Measurements from ENCODE around the gene MX2. TPM values are rescaled to one million over a fixed set of nuclear protein-coding genes. Genes with fewer than 3 reads are reported as not detected.

Gene MX2
- total and polyA plus RNA-seq, 2 donors (not counting 1 experiment from before 2014, with no cell fraction given) = 2.0 to 3.6 TPM

DNA sequence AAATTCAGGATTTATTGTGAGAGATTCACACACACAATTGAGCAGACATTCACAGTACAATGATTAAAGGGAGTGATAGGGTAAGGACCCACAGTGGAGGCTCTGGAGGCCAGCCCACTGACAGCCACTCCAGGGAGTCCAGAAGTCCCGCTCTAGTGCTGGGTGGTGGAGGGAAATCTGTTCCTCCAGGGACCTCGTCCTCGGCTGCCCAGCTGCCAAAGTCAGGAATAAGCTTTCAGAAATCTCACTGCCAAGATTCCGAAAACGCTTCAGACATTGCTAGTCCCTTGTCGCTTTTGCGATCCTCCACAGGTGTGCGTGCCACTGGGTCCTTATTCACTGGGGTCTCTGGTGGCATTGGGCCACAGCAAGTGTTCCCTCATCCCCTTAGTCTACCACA is 66.5 kb downstream of the MX2 start:
- H3K36me3 ChIP-seq (ENCODE audit: control insufficient read depth, insufficient read depth, low read length) = no peaks in the 10 kb centered on the region
- no peaks in the 10 kb centered on the region for H3K27me3 ChIP-seq (ENCODE audit: control insufficient read depth, insufficient read depth, low read length)
- H4K20me1 ChIP-seq (ENCODE audit: control insufficient read depth, extremely low read depth, insufficient read depth, low read length) = no peaks in the 10 kb centered on the region
- H3K4me1 ChIP-seq (ENCODE audit: control insufficient read depth, extremely low read depth, insufficient read depth, low read length) = no peaks in the 10 kb centered on the region
- no peak overlapping the region for H2AFZ ChIP-seq (ENCODE audit: low read length)
- no peak overlapping the region for H3K27ac ChIP-seq (ENCODE audit: insufficient read depth, low read length)
- no peak overlapping the region for H3K4me2 ChIP-seq (ENCODE audit: extremely low read depth, insufficient read depth, low read length)
- TF ChIP-seq EZH2 (IDR thresholded peaks at IDR 0.05; ENCODE audit: low read length, missing control alignments) = no peak
- TF ChIP-seq CTCF (conservative IDR thresholded peaks at IDR 0.05 in 1 of 2, IDR thresholded peaks at IDR 0.05 in 1 of 2; ENCODE audit: low read depth in 1 of 2, low read length in 2 of 2) = no peak
- no peak overlapping the region for H3K9ac ChIP-seq (ENCODE audit: insufficient read depth, low read length)
- no peaks in the 10 kb centered on the region for H3K9me3 ChIP-seq (ENCODE audit: control insufficient read depth, insufficient read depth, low read depth, low read length)
- no peaks in the 10 kb centered on the region for H3K79me2 ChIP-seq (ENCODE audit: control insufficient read depth, insufficient read depth, low read length)
- DNase-seq (ENCODE audit: low read depth in 2 of 2) = no peak
- no peak overlapping the region for H3K4me3 ChIP-seq (replicated peaks in 1 of 4; ENCODE audit: control extremely low read depth in 1 of 4, insufficient read depth in 1 of 4, low read depth in 3 of 4, low read length in 4 of 4)

GRCh38 chr21:41428847-41429246 is 67.0 kb downstream of the MX2 start:
- H3K27ac ChIP-seq (ENCODE audit: insufficient read depth, low read length) = no peak overlapping the region
- no peak overlapping the region for H3K4me3 ChIP-seq (replicated peaks in 1 of 4; ENCODE audit: control extremely low read depth in 1 of 4, insufficient read depth in 1 of 4, low read depth in 3 of 4, low read length in 4 of 4)
- H3K4me2 ChIP-seq (ENCODE audit: extremely low read depth, insufficient read depth, low read length) = no peak overlapping the region
- H3K36me3 ChIP-seq (ENCODE audit: control insufficient read depth, insufficient read depth, low read length) = no peaks in the 10 kb centered on the region
- no peak for TF ChIP-seq CTCF (conservative IDR thresholded peaks at IDR 0.05 in 1 of 2, IDR thresholded peaks at IDR 0.05 in 1 of 2; ENCODE audit: low read depth in 1 of 2, low read length in 2 of 2)
- TF ChIP-seq EZH2 (IDR thresholded peaks at IDR 0.05; ENCODE audit: low read length, missing control alignments) = no peak
- H3K9ac ChIP-seq (ENCODE audit: insufficient read depth, low read length) = no peak overlapping the region
- no peak for DNase-seq (ENCODE audit: low read depth in 2 of 2)
- no peaks in the 10 kb centered on the region for H3K27me3 ChIP-seq (ENCODE audit: control insufficient read depth, insufficient read depth, low read length)
- no peaks in the 10 kb centered on the region for H4K20me1 ChIP-seq (ENCODE audit: control insufficient read depth, extremely low read depth, insufficient read depth, low read length)
- H3K79me2 ChIP-seq (ENCODE audit: control insufficient read depth, insufficient read depth, low read length) = no peaks in the 10 kb centered on the region
- no peaks in the 10 kb centered on the region for H3K9me3 ChIP-seq (ENCODE audit: control insufficient read depth, insufficient read depth, low read depth, low read length)
- no peak overlapping the region for H2AFZ ChIP-seq (ENCODE audit: low read length)
- no peaks in the 10 kb centered on the region for H3K4me1 ChIP-seq (ENCODE audit: control insufficient read depth, extremely low read depth, insufficient read depth, low read length)

GRCh38 chr21:41429305-41429704 is 67.5 kb downstream of the MX2 start:
- no peak overlapping the region for H2AFZ ChIP-seq (ENCODE audit: low read length)
- H3K9me3 ChIP-seq (ENCODE audit: control insufficient read depth, insufficient read depth, low read depth, low read length) = no peaks in the 10 kb centered on the region
- no peak overlapping the region for H3K4me2 ChIP-seq (ENCODE audit: extremely low read depth, insufficient read depth, low read length)
- H3K27ac ChIP-seq (ENCODE audit: insufficient read depth, low read length) = no peak overlapping the region
- no peaks in the 10 kb centered on the region for H3K79me2 ChIP-seq (ENCODE audit: control insufficient read depth, insufficient read depth, low read length)
- no peaks in the 10 kb centered on the region for H3K27me3 ChIP-seq (ENCODE audit: control insufficient read depth, insufficient read depth, low read length)
- H3K4me3 ChIP-seq (replicated peaks in 1 of 4; ENCODE audit: control extremely low read depth in 1 of 4, insufficient read depth in 1 of 4, low read depth in 3 of 4, low read length in 4 of 4) = no peak overlapping the region
- H4K20me1 ChIP-seq (ENCODE audit: control insufficient read depth, extremely low read depth, insufficient read depth, low read length) = no peaks in the 10 kb centered on the region
- DNase-seq (ENCODE audit: low read depth in 2 of 2) = no peak
- H3K36me3 ChIP-seq (ENCODE audit: control insufficient read depth, insufficient read depth, low read length) = no peaks in the 10 kb centered on the region
- TF ChIP-seq CTCF (conservative IDR thresholded peaks at IDR 0.05 in 1 of 2, IDR thresholded peaks at IDR 0.05 in 1 of 2; ENCODE audit: low read depth in 1 of 2, low read length in 2 of 2) = no peak
- no peak for TF ChIP-seq EZH2 (IDR thresholded peaks at IDR 0.05; ENCODE audit: low read length, missing control alignments)
- H3K9ac ChIP-seq (ENCODE audit: insufficient read depth, low read length) = no peak overlapping the region
- H3K4me1 ChIP-seq (ENCODE audit: control insufficient read depth, extremely low read depth, insufficient read depth, low read length) = no peaks in the 10 kb centered on the region

All from fibroblast of lung (primary cell).